UCSD-AML1 (cell line): ENCODE measurements around the gene MORN4.
"Not testable (repeated sequence)": the region's sequence is repeated elsewhere in the genome, so short reads cannot be mapped to it uniquely, and the experiment has no call there.

Experiments
- DNase-seq: peaks from one replicate; lab custom pipeline; 2025; ENCODE audit not compliant: unreplicated experiment; lab: John Stamatoyannopoulos, UW

The MORN4 gene

GRCh38 chr10:97642471-97643159, 9.3 kb upstream of the MORN4 start:
- DNase-seq, result not testable (repeated sequence)

- peak; percentile 40 for DNase-seq
Observed at GRCh38 chr10:97640868-97641811, 7.8 kb upstream of the MORN4 start.

- peak; percentile 98 for DNase-seq
Observed at GRCh38 chr10:97640174-97640867, 7.0 kb upstream of the MORN4 start, which contains the start of gene PI4K2A. Gene PI4K2A (plus strand): TSS chr10:97640671. CDS start chr10:97640743, 72 bp downstream.

- DNase-seq, result not testable (repeated sequence)
Observed at GRCh38 chr10:97639090-97639489, 5.8 kb upstream of the MORN4 start.

GRCh38 chr10:97635577-97635976, 2.3 kb upstream of the MORN4 start:
- no peak for DNase-seq

GRCh38 chr10:97633921-97634320, 621 bp upstream of the MORN4 start:
- no peak for DNase-seq

- no peak for DNase-seq
Observed at GRCh38 chr10:97631098-97631497, 2.2 kb downstream of the MORN4 start.

GRCh38 chr10:97629289-97629688, 4.0 kb downstream of the MORN4 start:
- DNase-seq, result no peak

- DNase-seq, result no peak
Observed at GRCh38 chr10:97628228-97628627, 5.1 kb downstream of the MORN4 start.

GRCh38 chr10:97627731-97628130, 5.6 kb downstream of the MORN4 start:
- DNase-seq, result no peak

GRCh38 chr10:97623277-97623676, 10.0 kb downstream of the MORN4 start:
- no peak for DNase-seq

GRCh38 chr10:97618733-97619132, 14.6 kb downstream of the MORN4 start:
- DNase-seq, result no peak

- DNase-seq, result no peak
Observed at GRCh38 chr10:97618285-97618684, 15.0 kb downstream of the MORN4 start.

GRCh38 chr10:97612386-97612785, 20.9 kb downstream of the MORN4 start:
- no peak for DNase-seq

GRCh38 chr10:97611473-97611872, 21.8 kb downstream of the MORN4 start:
- no peak for DNase-seq

GRCh38 chr10:97608991-97609561, 24.2 kb downstream of the MORN4 start:
- DNase-seq, result no peak

- DNase-seq, result no peak
Observed at GRCh38 chr10:97607095-97607636, 26.1 kb downstream of the MORN4 start.

- no peak for DNase-seq
Observed at GRCh38 chr10:97601268-97602215, 31.8 kb downstream of the MORN4 start.

GRCh38 chr10:97600616-97601015, 32.7 kb downstream of the MORN4 start:
- DNase-seq, result no peak

GRCh38 chr10:97599272-97599619, 34.1 kb downstream of the MORN4 start:
- DNase-seq, result no peak
